GM19372 (cell line): Measurements from ENCODE around the gene WAC.
A peak's percentile ranks its signal among the peaks of the same experiment; 100 is the strongest.
"Not testable (repeated sequence)": the region's sequence is repeated elsewhere in the genome, so short reads cannot be mapped to it uniquely, and the experiment has no call there.

Experiments used
- ATAC-seq: cut with Tn5 transposase; IDR thresholded peaks from one replicate; pipeline ENCODE4 v1.9.1; 2021; ENCODE audit warnings: mild to moderate bottlenecking, low read depth, moderate library complexity; ENCODE audit not compliant: unreplicated experiment

WAC gene

GRCh38 chr10:28601012-28601411 lies 68.1 kb downstream of the WAC start:
- no peak for ATAC-seq

- no peak for ATAC-seq
Measured at GRCh38 chr10:28604567-28605536, 71.9 kb downstream of the WAC start.

GRCh38 chr10:28606568-28606967 lies 73.7 kb downstream of the WAC start:
- ATAC-seq: no peak

GRCh38 chr10:28609636-28610035 lies 76.7 kb downstream of the WAC start:
- ATAC-seq: not testable (repeated sequence)

GRCh38 chr10:28612877-28613276 lies 80.0 kb downstream of the WAC start:
- no peak for ATAC-seq

GRCh38 chr10:28616514-28616913 lies 83.6 kb downstream of the WAC start:
- ATAC-seq: no peak

GRCh38 chr10:28619455-28619854 lies 86.5 kb downstream of the WAC start:
- ATAC-seq: no peak

GRCh38 chr10:28620251-28620650 lies 87.3 kb downstream of the WAC start:
- ATAC-seq: no peak

GRCh38 chr10:28623483-28623882 lies 90.6 kb downstream of the WAC start:
- no peak for ATAC-seq

- ATAC-seq: no peak
Measured at GRCh38 chr10:28624351-28624750, 91.4 kb downstream of the WAC start.

GRCh38 chr10:28627102-28627501 lies 94.2 kb downstream of the WAC start:
- no peak for ATAC-seq

GRCh38 chr10:28628184-28628893 lies 95.4 kb downstream of the WAC start:
- peak; percentile 72 for ATAC-seq

GRCh38 chr10:28631896-28632583 lies 99.1 kb downstream of the WAC start:
- ATAC-seq: no peak

- no peak for ATAC-seq
Measured at GRCh38 chr10:28632584-28632945, 99.6 kb downstream of the WAC start.

- ATAC-seq: no peak
Measured at GRCh38 chr10:28633750-28634149, 100.8 kb downstream of the WAC start.

GRCh38 chr10:28637346-28637745 lies 104.4 kb downstream of the WAC start:
- no peak for ATAC-seq

GRCh38 chr10:28638392-28638791 lies 105.5 kb downstream of the WAC start:
- ATAC-seq: no peak

GRCh38 chr10:28640551-28640950 lies 107.6 kb downstream of the WAC start:
- ATAC-seq: no peak

GRCh38 chr10:28644647-28645046 lies 111.7 kb downstream of the WAC start:
- ATAC-seq: no peak

- ATAC-seq: no peak
Measured at GRCh38 chr10:28652106-28652505, 119.2 kb downstream of the WAC start.

GRCh38 chr10:28652703-28653102 lies 119.8 kb downstream of the WAC start:
- no peak for ATAC-seq
